GM12865 (cell line): ENCODE data around the gene DMBX1.
A peak's percentile ranks its signal among the peaks of the same experiment; 100 is the strongest.

Source experiments
- DNase-seq: peaks from one replicate; pipeline ENCODE4 v3.0.0; 2010; ENCODE audit warnings: low read depth
- H3K4me3 ChIP-seq: 2 replicates; pipeline ENCODE4 v1.5.1; 2011; ENCODE audit warnings: mild to moderate bottlenecking, low read depth, low read length, control low read depth
- TF ChIP-seq, protein P1 (sequence below): IDR thresholded peaks from 2 replicates; pipeline ENCODE4 v1.5.1; 2011; ENCODE audit warnings: low read length, control low read depth, low read depth, inconsistent platforms; ENCODE audit not compliant: insufficient read depth; ENCODE audit errors: missing control alignments

The DMBX1 gene

DNA sequence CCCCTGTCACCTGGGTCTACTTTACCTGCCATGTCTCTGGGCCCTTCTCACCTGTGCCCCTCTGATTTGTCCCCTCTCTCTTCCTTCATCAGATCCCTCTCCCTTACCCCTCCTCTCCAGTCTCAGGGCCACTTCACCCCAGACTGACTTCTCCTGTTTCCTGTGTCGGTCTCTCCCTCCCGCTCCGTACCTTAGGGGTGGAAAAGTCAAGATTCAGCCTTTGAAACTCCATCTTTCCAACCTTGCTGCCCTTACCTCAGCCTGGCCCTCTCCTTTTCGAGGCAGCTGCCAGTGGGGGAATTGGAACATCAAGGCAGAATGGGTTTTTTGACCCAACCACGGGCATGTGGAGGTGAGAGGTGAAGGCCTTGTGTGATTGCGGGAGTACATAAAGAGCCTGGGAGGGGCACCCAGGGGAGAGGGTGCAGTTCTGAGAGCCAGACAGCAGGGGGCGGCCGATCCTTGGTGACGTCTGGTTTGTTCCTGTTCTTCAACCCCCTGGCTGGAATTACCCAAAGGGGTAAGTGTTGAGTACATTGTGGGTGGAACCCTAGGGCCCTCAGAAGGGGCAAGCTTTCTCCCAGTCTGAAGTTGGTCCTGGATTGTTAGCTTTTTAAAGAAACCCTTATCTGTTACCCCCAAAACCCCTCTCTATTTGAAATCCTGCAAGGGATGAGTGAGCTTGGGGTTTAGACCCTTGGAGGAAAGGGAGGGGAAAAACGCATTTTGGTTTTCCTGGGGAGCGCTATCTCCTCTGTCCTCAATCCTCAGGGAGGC is 12.3 kb upstream of the DMBX1 start:
- TF ChIP-seq, protein P1, sequence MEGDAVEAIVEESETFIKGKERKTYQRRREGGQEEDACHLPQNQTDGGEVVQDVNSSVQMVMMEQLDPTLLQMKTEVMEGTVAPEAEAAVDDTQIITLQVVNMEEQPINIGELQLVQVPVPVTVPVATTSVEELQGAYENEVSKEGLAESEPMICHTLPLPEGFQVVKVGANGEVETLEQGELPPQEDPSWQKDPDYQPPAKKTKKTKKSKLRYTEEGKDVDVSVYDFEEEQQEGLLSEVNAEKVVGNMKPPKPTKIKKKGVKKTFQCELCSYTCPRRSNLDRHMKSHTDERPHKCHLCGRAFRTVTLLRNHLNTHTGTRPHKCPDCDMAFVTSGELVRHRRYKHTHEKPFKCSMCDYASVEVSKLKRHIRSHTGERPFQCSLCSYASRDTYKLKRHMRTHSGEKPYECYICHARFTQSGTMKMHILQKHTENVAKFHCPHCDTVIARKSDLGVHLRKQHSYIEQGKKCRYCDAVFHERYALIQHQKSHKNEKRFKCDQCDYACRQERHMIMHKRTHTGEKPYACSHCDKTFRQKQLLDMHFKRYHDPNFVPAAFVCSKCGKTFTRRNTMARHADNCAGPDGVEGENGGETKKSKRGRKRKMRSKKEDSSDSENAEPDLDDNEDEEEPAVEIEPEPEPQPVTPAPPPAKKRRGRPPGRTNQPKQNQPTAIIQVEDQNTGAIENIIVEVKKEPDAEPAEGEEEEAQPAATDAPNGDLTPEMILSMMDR = peak; percentile 90
- DNase-seq = peak; percentile 77
- no peak overlapping the region for H3K4me3 ChIP-seq

GRCh38 chr1:46478721-46479485 is 10.7 kb upstream of the DMBX1 start:
- H3K4me3 ChIP-seq = no peak overlapping the region
- DNase-seq = no peak
- TF ChIP-seq, protein P1 = no peak

GRCh38 chr1:46479744-46480350 is 9.8 kb upstream of the DMBX1 start:
- DNase-seq = no peak
- TF ChIP-seq, protein P1 = no peak
- H3K4me3 ChIP-seq = no peak overlapping the region

- no peak overlapping the region for H3K4me3 ChIP-seq
- DNase-seq = no peak
- TF ChIP-seq, protein P1 = no peak
Observed at GRCh38 chr1:46480959-46481646, 8.5 kb upstream of the DMBX1 start.

- no peak for DNase-seq
- TF ChIP-seq, protein P1 = no peak
- no peak overlapping the region for H3K4me3 ChIP-seq
Observed at GRCh38 chr1:46481961-46482360, 7.7 kb upstream of the DMBX1 start.

DNA sequence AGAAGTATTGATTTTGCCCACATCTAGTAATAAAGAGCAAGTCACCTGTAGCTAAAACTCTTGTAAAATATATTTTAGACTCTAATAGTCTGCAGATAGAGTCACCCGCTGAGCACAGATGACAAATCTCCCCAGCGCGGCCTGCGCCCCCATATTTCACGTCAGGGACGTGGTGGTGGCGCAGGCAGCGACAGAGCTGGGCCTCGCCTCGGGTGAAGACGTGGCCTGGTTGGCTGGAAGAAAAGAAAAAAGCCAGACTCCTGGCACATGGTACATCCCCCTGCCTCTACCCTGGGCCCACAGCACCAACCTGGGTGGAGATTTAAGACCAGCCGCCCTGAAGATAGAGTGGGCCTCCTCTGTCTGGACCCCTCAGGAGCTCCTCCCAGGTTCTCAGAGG is 6.0 kb upstream of the DMBX1 start:
- no peak overlapping the region for H3K4me3 ChIP-seq
- DNase-seq = no peak
- TF ChIP-seq, protein P1 = no peak
